Fibroblast of skin of right biceps (primary cell): Measurements from ENCODE around the gene ORC2.
"Not testable (repeated sequence)": the region's sequence is repeated elsewhere in the genome, so short reads cannot be mapped to it uniquely, and the experiment has no call there.

Experiments used
- DNase-seq: peaks from one replicate; pipeline ENCODE4 v3.0.0-alpha.2; 2013

ORC2 gene

GRCh38 chr2:200963124-200963917 is at the start of gene ORC2:
Gene ORC2, minus strand, starts transcription at chr2:200963660. Its CDS starts 5,537 bp downstream, at chr2:200958123.
- DNase-seq, result peak; percentile 94

- no peak for DNase-seq
Observed at GRCh38 chr2:201008296-201008829, 44.9 kb upstream of the ORC2 start.

DNA sequence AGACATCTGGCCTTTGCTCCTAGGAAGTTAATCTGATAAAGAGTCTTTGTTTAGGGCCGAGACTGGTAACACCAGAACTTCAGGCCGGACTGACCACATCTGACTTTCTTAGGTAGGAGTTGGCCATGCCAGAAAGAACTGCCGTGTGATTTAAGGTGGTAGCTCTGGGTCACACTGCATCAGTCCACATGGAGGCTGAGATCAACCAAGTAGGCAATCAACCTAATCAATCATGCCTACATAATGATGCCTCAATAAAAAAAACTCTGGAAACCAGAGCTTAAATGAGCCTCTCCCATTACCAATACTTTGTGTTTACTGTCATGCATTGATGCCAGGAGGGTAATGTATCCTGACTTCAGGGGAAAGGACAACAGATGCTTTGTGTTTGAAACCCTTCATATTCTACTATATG is 44.1 kb upstream of the ORC2 start:
- no peak for DNase-seq

- no peak for DNase-seq
Observed at GRCh38 chr2:201006704-201007103, 43.2 kb upstream of the ORC2 start.

- DNase-seq, result no peak
Observed at GRCh38 chr2:201004370-201004769, 40.9 kb upstream of the ORC2 start.

- peak; percentile 9 for DNase-seq
Observed at GRCh38 chr2:200993097-200993496, 29.6 kb upstream of the ORC2 start.

DNA sequence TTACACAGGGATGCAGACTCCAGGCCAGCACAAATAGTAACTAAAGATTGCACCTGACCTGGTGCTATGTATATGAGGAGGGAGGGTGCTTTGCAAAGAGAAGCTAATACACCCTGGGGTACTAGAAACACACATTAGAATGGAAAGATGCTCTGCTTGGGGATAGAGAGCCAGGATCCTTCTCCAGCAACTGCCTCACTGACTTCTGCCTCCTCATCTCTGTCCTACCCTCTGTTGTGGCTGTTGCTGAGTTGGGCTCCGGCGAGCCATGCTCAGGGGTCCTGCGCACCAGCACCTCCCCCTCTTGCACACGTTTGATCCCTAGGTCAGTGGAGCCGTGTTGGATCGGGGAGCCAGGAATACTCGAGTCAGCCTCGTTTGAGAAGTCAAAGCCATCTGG is 23.7 kb upstream of the ORC2 start:
- DNase-seq, result no peak

GRCh38 chr2:200985799-200986198 is 22.3 kb upstream of the ORC2 start:
- DNase-seq, result peak; percentile 78

DNA sequence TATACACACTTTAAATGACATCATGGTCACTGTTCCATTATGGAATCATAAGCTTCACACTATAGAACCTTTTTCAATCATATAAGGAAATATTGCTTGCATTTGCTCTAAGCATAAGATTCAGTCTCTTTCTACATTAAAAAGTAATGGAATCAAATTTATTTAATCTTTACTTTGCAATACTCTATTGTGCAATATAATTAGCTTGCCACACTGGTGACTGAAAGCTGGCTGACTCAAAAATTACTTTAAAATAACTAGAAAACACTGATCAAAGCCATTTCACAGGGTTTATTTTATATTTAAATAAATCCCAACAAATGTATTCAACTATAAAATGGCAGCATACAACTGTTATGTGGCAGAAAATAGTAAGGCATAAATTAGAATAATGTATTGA is 13.2 kb upstream of the ORC2 start:
- no peak for DNase-seq

DNA sequence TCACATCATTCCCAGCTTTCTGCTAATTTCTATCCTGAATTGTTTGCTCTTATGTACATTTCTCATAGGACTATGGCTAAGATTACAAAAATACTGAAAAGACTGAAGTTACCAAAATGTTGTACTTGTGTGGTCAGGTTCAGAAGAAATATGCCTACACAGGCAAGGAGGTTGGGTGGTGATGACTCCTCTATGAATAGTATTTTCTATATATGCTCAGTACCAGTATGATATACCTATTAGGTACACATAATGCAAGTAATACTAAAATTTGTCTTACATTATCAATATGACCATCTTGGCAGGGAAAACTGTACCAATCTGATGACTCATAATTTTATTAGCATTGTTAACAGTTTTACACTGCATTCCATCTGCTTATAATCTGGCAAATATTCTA is 12.2 kb upstream of the ORC2 start:
- no peak for DNase-seq

GRCh38 chr2:200970057-200970456 is 6.6 kb upstream of the ORC2 start:
- DNase-seq, result not testable (repeated sequence)

DNA sequence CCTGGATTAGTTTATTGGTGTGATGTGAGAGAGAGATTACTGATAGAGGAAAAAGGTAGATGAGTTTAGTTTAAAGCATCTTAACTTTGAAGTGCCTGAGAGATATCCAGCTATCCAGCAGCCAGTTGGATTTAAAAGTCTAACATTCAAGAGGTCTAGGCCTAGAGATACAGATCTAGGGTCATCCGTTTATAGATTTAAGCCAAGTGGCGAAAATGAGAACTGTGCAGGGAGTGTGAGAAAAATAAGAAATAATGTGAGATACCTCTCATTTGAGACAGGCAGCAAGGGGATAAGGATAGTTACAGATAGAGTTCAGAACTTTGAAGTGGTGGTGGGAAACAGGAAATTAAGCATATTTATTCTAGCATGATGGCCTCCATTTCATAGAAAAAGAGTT is 5.3 kb upstream of the ORC2 start:
- DNase-seq, result no peak

DNA sequence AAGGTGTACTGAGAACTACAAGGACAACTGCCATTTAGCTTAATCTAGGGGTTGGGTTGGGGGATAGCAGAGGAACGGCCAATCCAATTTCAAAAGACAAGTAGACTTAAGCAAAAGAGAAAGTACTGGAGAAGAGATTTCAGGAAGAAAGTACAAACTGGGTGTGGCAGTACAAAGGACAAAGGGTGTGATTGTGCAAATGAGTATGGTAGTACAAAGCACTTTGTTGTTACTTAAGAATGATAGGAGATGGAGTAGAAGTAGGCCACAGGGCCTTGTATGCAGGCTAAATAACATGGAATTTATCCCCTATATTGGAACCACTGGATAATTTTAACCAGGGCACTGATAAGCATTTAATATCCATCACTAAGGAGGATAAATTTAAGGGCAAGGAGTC is 4.7 kb upstream of the ORC2 start:
- no peak for DNase-seq

DNA sequence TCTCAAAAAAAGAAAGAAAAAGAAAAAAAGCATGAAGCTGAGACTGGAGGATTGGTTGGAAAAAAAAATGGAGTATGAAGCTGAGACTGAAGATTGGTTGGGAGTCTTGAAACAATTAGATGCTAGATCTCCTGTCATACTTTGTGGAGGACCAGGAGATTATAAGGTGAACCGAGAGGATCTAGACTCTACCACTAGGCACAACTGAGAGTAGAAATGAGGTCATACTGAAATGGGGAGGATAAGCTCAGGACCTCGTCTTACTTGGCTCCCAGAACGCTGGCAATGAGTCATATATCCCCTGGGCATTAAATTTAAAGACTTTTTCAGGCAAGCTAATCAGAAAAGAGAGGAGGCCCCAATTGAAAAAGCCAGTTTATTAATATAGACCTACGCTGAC is 3.3 kb upstream of the ORC2 start:
- DNase-seq, result peak; percentile 83

GRCh38 chr2:200964498-200964897 is 1.0 kb upstream of the ORC2 start:
- DNase-seq, result no peak

GRCh38 chr2:200963918-200964252 is 425 bp upstream of the ORC2 start:
- DNase-seq, result not testable (repeated sequence)

DNA sequence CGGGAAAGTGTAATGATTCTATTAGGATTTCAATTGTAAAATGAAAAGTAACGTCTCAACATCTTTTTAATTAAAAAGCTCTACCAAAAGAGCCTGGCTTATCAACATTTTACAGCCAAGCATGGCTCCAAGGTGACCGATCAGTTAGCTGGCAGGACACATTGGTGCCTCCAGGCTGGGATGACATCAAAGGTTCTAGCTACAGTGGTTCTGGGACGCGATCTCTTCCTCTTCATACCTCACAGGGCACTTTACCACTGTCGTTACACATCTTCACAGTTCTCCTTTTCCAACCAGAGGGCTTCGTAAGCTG is 693 bp downstream of the ORC2 start:
- DNase-seq, result no peak

DNA sequence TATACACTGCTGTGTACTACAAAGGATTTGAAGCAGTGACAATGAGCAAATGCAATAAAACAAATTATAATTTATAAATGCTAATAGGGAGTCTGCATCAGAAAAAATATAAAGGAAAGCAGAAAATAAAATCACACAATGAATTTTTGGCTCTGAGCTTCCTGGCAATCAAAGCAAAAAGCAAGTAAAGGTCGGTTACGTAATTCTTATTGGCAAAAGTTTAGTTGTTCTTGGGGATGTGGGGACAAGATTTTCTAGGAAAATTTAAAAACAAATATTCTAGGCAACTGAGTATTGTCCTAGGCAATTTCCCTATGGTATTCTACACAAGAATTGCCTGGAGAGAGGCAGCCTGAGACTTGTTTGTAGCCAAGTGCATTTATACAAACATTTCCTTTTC is 1.8 kb downstream of the ORC2 start:
- DNase-seq, result no peak

DNA sequence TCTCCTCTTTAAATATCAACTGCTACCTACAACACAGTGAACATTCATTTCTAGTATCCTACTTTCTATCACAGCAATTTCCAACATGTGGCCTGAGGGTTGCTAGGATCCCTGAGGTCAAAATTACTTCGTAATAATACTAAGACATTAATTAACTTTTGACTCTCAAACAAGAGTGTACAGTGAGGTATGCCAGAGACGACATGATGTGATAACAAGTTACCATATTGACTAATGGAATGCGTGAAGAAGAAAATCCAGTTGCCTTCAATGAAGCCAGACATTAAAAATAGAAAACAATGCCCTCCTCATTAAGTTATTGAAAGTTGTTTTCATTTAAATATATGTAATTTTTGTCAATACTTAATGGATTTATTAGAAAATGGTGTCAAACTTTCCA is 13.1 kb downstream of the ORC2 start:
- DNase-seq, result no peak

DNA sequence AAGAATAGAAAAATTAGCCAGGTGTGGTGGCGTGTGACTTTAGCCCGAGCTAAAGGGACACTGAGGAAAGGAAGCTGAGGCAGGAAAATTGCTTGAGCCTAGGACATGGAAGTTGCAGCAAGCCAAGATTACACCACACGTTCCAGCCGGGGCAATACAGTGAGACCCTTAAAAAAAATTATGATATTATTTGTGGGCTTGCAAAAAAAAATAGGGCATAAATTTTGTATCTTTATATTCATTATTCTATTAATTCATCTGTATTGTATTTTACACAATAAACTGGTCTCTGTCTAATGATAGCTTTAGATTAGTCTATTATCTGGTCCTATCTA is 18.1 kb downstream of the ORC2 start:
- DNase-seq, result no peak

DNA sequence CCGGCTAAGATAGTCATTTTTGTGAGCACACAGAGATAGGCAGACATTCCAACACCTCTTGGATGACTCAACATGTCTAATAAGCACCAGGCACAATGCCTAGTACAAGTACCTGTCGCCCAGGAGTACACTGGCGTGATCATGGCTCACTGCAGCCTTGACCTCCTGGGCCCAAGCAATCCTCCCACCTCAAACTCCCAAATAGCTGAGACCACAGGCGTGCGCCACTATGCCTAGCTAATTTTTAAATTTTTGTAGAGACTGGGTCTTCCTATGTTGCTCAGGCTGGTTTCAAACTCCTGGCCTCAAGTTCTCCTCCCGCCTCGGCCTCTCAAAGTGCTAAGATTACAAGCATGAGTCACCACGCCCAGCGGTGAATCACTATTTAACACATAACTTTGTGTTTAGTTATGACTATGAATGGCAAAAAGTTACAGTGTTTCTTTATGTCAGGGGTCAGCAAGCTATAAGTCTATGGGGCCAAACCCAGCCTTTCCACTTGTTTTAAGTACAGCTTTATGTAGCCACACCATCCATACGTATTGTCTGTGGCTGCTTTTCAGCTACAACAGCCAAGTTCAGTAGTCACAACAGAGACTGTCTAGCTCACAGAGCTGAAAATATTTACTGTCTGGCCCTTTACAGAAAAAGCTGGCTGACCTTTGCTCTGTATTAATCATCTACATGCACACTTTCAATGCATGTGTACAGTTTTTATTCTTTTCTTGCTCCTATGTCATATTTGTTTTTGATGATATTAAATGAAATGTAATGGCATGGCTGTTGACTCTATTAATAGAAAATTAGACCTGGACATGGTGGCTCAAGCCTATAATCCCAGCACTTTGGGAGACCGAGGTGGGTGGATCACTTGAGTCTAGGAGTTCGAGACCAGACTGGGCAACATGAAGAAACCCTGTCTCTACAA is 18.7 kb downstream of the ORC2 start:
- peak; percentile 92 for DNase-seq

DNA sequence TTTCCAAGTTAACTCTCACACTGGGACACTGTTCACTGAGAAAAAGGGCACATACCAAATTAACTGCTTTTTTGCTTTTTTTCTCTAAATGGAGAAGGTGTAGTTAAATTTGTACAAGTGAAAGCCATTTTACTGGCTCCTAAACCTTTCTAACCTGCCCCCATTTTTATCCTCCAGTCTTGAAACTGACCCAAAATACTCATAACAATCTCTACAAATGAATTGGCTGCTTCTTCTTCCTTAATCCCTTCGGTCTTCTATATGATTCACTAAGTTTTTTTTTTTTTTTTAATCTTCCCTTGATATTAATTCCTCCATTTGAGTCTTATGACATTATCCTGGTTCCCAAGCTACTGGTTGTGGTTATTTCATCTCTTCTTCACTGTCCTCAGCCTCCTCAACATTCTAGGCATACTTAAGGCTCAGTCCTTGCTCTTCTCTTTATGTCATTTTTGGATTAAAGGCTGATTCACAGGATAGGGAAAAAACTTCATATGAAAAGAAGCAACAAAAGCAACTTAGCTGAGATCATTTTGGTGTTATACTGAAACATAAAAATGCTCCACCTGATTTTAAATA is 19.8 kb downstream of the ORC2 start:
- DNase-seq, result peak; percentile 25

DNA sequence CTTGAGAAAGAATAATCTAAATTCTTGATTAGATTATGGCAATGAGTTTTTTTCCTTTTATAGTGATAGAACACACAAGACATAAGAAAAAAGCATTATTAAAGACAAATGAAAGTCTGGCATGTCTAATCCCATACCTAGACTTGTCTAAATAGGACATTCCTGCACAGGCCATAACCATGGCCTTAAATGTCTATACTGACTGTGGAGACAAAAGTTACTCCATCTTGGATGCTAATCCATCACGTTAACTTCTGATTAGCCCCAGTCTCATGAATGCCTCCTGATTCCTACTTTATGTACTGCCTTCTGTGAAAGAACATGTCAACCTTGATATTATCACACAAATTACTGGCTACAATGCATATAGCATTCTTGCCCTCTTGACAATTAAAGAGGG is 23.6 kb downstream of the ORC2 start:
- no peak for DNase-seq
